ENCODE measurements around the gene TPPP2.

The TPPP2 gene

GRCh38 chr14:21078287-21078686, 48.3 kb downstream of the TPPP2 start:
- no peak overlapping the region for H3K9ac ChIP-seq (ENCODE audit: low read length)
- H3K9me3 ChIP-seq (ENCODE audit: control insufficient read depth, low read depth, low read length): no peaks in the 10 kb centered on the region
- no peaks in the 10 kb centered on the region for H3K27me3 ChIP-seq (ENCODE audit: control insufficient read depth, insufficient read depth, low read length)
- peaks cover 93% of the 10 kb centered on the region for H3K36me3 ChIP-seq (ENCODE audit: control insufficient read depth, low read depth, low read length)
- H3K27ac ChIP-seq (ENCODE audit: low read length): no peak overlapping the region
- no peaks in the 10 kb centered on the region for H3K4me1 ChIP-seq (ENCODE audit: control insufficient read depth, low read depth, low read length)
- H3K4me3 ChIP-seq (ENCODE audit: low read length): no peak overlapping the region

GRCh38 chr14:21078726-21079125, 48.7 kb downstream of the TPPP2 start:
- H3K27ac ChIP-seq (ENCODE audit: low read length): no peak overlapping the region
- H3K27me3 ChIP-seq (ENCODE audit: control insufficient read depth, insufficient read depth, low read length): no peaks in the 10 kb centered on the region
- H3K36me3 ChIP-seq (ENCODE audit: control insufficient read depth, low read depth, low read length): peaks cover 91% of the 10 kb centered on the region
- no peak overlapping the region for H3K4me3 ChIP-seq (ENCODE audit: low read length)
- H3K9ac ChIP-seq (ENCODE audit: low read length): no peak overlapping the region
- H3K9me3 ChIP-seq (ENCODE audit: control insufficient read depth, low read depth, low read length): no peaks in the 10 kb centered on the region
- no peaks in the 10 kb centered on the region for H3K4me1 ChIP-seq (ENCODE audit: control insufficient read depth, low read depth, low read length)

GRCh38 chr14:21081521-21082142, 51.6 kb downstream of the TPPP2 start:
- Histone ChIP-seq H3K4me3 (ENCODE audit: low read length) (no peak overlapping the region), H3K9ac (ENCODE audit: low read length) (no peak overlapping the region), H3K9me3 (ENCODE audit: control insufficient read depth, low read depth, low read length) (no peaks in the 10 kb centered on the region), H3K36me3 (ENCODE audit: control insufficient read depth, low read depth, low read length) (peaks cover 93% of the 10 kb centered on the region), H3K4me1 (ENCODE audit: control insufficient read depth, low read depth, low read length) (no peaks in the 10 kb centered on the region), H3K27me3 (ENCODE audit: control insufficient read depth, insufficient read depth, low read length) (no peaks in the 10 kb centered on the region), H3K27ac (ENCODE audit: low read length) (no peak overlapping the region)

Data from iPS-18a (cell line).